NCI-H2081 (cell line): ENCODE results near the gene C1orf116.

Source experiments
- DNase-seq, 2 experiments: peaks; one replicate each; lab custom pipeline; 2025; lab: John Stamatoyannopoulos, UW

Gene C1orf116

DNA sequence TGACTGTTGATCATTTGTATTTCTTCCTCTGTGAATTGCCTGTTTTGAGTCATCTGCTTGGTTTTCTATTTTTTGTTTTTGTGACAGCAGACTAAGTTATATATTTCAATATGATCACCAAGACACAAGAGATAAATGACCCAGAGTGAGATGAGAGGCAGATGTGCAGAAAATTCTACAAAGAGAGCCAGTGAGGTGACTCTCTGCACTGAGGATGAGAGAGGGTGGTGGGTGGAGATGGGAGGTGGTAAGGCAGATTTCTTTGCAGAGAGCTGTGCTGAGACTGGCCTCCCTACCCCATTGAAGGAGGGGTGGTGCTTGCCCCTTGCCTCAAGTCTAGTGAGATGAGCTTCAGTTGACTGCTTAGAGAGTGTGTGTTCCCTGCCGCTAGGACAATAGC lies 44.7 kb downstream of the C1orf116 start:
- no peak for DNase-seq

DNA sequence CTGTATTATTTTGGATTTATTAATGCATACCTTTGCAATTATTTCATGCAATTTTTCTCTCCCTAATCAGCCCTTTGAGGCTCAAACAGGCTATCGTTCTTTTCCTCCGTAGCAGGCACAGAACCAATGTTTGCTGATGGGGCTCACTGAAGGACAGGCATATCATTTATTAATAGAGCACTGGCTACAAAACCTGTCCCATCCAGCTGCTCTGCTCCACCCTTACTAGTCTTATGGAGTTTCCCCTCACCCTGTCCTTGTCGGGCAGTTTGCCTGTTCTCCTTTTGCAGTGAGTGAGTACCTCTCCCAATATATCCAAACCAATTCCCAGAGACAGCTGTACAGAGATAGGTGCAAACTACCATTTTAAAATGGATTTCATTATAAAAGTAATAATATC lies 45.7 kb downstream of the C1orf116 start:
- no peak for DNase-seq

DNA sequence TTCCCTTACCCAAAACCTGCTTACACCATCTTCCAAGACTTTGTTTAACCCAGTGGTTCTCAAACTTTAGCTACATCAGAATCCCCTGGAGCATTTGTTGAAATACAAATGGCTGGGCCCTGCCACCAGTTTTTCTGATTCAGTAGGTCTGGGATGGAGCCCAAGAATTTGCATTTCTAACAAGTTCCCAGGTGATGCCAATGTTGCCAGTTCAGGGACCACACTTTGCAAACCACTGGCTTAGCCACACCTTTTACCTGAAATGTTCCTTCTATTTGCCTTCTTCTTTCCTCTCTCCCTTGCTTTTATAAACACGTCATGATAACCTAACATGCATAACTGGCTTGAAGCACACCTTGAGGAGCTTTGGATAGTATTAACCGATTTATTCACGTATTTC lies 46.2 kb downstream of the C1orf116 start:
- no peak for DNase-seq

DNA sequence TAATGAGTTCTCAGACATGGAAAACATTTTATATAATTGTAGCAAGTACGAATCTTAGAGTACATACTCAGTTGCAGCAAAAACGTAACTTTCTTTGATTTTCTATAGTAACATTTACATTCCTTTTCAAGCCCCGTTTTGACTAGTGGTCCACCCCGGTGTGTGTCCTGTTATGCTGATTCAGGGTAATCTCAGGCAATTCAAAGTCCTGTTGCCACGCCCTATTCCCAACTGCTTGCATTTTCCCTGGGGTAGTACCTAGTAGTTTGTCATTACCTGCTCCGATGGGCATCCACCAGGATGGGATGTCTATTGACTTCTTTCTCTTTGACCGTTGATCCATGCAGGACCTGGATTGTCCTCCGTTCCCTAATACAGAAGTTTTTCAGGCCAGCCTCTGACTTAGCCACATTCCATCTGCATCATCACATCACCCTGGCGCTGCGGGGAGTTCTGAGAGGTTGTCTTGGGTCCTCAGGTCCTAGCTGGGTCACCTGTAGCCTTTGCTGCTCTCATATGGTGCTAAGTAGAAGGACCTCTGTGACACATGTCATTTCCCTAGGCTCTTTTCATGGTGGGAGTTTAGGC lies 47.3 kb downstream of the C1orf116 start:
- DNase-seq: no peak

DNA sequence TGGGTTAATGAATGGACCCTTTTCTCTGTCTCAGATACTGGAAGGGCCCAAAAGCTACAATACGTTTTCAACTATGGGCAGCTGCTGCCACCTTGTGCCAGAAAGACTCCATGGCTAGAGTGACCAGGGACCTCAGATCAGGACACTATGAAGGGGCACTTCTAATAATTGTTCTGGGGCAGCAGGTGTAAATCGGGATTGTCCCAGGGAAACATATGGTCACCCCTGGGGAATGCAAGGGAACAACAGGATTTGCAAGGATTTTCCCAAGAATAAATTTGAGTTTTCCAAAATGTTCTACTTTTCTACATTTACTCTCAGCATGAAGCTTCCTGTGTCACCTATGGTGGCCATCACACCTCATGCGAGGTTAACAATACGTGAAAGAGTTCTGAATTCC lies 50.3 kb downstream of the C1orf116 start:
- DNase-seq: peak; percentile 40 to 64

DNA sequence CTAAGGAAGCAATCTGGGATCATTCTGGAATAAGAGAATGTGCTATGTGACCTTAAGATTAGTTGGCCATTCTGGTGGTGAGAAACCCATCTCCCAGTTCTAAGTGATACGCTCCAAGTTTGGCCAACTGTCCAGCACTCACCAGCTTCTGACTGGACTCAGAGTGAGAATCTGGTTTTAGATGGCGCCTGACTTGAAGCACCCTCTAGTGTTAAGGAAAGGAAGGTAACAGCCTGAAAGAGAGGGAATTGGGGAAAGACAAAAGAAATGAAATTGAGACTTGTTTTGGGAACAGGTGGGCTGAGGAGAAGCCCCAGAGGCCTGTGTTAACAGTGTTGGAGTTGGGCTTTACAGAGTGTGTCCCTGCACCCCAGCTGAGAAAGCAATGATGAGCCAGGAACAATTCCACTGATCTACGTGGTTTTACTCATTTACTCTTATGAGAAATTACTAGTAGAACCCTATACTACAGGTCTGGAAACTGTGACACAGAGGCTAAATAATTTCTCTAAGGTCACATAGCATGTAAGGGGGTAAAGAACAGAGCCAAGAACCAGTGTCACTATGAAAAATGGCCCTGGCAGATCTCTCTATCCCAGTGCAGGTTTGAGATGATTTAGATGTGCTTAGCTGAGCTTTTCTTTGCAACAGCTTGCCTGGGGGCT lies 53.0 kb downstream of the C1orf116 start:
- peak in 1 of 2 experiments; percentile 9 for DNase-seq

DNA sequence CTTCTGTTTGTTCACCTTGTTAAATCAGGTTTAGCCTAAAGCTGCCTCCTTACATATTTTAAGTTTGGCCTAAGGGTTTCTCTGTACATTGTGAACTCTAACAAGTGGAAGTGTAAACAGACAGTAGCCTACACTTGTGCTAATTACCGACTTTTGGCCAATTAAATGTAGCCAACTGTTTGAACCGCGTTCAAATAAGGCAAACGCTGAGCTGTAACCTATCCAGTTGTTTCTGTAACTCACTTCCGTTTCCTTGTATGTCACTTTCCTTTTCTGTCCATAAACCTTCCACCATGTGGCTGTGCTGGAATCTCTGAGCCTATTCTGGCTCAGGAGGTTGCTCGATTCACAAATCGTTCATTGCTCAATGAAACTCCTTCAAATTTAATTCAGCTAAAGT lies 54.3 kb downstream of the C1orf116 start:
- DNase-seq: no peak

DNA sequence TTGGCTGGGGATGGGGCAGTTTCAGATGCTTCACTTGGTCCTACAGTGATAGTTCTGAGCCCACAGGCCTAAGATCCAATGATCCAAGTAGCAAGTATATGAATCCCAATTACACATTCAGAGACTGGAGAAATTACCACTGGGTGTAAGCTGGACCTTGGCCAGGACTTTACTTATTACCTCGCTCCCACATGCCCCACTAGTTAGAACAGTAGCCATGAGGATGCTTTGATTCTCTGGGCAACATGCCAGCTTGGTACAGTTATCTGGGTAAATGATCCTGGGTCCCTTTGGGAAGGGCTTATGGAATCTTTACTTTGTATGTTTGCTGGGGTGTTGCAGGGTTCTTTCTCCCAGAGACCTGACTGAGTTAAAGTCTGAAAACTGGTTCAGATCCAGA lies 57.2 kb downstream of the C1orf116 start:
- DNase-seq: peak in 1 of 2 experiments; percentile 37

DNA sequence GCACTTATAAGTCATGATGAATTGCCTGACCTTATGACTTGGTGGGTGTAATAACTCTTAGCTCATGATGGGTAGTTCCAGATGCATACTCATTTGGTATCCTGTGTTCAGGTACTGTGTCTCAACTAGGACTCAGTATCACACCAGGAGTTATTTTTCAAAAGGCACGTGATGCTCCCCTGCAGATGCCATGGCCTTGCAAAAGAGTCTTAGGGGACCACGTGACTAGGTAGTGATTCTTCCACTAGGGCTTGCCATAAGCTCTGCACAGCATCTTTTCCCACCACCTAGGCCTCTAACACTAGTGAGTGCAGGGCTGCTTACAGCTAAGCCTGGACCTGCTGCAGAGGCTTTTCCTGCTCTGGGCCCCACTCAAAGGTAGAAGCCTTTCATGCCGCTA lies 58.4 kb downstream of the C1orf116 start:
- DNase-seq: no peak

DNA sequence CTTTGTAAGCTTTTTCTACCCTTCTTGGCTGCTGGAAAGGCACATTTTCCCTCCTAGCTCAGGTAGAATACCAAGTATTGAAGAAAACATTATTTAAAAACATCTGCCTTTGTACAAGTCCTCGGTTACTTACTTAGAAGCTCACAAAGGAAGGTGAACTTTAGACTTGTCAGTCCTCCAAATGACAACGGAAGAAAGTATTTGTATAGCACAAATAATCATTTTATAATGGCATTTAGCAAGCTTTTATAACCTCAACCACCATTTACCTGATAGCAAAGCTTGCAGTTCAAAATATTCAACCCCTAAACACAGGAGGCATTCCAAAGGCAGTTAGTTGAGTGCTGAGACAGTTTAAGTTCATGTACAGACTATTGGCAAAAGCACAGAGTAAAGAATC lies 59.8 kb downstream of the C1orf116 start:
- DNase-seq: no peak

DNA sequence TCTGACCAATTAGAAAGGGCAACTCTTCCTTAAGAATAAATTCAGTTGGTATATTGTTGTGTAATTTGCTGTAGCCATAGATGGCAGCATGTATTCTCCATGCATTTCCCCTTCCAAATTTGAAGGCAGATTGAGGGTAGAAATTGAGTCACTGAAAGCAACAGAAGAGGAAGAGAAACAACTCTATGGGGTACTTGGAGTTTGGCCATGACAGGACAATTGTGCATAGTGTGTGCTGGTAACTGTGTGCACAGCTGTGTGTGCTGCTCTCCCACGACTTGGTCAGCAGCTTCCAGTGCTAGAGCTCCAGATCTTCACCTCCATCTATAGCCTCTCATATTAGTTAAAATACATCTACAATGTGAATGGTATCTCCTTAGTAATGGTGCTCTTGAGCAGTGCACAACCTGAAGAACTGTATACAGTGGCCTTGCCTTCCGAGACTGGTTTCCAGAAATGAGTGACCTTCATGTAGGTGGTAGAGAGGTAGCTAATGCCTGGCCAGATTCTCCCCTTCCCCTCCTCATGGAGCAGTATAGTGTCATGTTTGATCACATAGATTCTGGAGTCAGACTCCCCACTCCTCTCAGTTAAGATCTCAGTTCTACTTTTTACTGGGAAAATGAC lies 61.4 kb downstream of the C1orf116 start:
- no peak for DNase-seq

DNA sequence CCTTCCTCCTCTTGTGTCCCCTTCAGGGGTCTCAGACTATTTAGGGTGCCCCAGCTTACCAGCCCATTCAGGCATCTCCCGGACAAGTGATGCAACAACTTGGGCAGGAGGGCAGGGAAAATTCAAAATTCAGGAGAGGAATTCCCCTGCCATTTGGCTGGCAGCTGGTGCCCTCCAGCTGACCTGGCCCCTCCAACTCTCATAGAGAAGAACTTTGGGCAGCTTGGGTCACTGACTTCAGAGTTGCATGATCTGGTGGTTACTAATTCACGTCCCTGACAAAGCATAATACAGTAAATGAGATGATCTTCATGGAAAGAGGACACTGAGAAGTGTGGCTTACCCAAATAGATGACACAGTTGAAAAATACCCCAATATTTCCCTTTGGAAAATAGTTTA lies 62.1 kb downstream of the C1orf116 start, which contains the start of gene FCAMR:
FCAMR (minus strand) TSS at position 15 of the 400 bp plus-strand sequence. CDS start 335 bp downstream, outside the sequence.
- DNase-seq: no peak

DNA sequence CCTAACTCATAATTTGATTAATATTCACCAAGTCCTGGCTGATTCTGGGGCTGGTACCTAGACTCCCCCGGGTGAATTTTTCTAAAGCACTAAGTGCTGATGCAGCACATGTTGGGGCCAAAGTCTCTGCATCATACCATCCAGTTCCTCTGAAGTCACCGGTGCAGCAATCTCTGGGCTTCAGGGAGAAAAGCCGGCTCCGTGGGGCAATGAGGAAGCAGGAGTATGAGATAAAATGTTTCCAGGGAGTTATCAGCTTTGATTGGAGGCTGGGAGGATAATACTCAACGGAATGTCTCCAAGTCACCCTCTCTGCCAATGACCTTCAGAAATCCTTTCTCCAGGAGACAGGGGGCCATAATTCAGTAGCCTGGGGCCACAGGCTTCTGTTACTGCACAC lies 63.5 kb downstream of the C1orf116 start:
- DNase-seq: no peak
